Stimulated activated CD4-positive, alpha-beta T cell treated with anti-CD3 and anti-CD28 coated beads, Interleukin-2, amount 100 ng/mL, for 4 hours (primary cell): Measurements from ENCODE around the gene PID1.

Experiments
- DNase-seq: peaks from one replicate; pipeline ENCODE4 v3.0.0-alpha.2; 2020; ENCODE audit warnings: low read depth

The PID1 gene

DNA sequence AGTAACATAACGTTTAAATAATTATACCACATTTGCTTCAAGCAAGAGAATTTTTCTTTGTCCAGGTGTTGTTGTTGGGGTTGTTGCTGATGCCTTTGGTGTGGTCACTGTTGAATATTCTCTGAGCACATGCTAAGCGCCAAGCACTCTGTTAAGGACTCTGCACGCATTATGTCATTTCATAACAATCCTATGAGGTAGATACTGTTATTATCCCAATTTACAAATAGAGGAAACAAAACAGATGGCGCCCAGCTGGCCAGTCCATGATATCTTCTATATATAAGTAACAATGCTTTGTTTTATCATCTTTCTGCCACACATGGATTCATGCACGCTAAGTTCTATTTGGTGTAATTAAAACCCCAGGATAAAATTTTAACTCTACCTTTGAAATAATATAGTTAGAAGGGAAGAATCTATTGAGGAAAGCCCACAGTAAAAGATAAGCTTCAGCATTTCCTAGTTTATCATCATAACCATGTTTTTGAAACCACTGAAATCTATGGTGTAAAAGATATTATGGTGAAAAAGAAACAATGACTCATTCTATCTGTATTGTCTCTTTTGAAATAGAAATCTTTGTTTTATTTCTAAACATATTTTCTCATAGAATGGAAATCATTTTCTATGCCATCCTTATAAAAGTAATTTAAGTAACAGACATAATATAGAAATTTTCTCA lies 199.7 kb downstream of the PID1 start:
- no peak for DNase-seq

GRCh38 chr2:229066121-229066715 lies 204.9 kb downstream of the PID1 start:
- DNase-seq, result no peak

DNA sequence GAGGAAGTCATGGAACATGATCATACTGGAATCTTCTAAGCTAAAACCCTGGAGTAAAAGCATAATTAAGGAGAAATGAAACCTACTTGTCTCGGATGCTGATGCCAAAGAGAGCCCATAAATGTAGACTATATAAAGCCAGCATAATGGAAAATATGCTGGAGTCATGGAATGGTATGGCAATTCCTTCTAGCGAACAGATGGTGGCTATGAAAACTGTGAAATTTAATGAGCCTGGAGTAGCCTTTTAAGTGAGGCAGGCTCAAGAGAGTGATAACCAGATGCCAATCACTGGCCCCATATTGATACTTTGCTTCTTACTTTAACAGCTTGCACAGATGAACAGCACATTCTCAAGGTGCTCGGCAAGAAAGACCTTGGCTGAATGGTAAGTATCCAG lies 206.3 kb downstream of the PID1 start:
- DNase-seq, result no peak

DNA sequence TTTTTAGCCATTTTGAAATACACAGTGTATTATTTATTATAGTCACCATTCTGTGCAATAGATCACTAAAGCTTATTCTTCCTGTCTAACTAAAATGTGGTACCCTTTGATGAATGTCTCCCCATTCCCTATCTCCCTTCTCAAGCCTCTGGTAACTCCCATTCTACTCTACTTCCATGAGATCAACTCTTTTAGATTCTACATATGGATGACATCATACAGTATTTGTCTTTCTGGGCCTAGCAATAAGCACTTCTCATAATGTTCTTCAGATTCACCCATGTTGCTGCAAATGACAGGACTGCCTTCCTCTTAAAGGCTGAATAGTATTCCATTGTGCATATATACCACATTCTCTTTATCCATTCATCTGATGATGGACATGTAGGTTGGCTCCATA lies 210.9 kb downstream of the PID1 start:
- DNase-seq, result no peak

DNA sequence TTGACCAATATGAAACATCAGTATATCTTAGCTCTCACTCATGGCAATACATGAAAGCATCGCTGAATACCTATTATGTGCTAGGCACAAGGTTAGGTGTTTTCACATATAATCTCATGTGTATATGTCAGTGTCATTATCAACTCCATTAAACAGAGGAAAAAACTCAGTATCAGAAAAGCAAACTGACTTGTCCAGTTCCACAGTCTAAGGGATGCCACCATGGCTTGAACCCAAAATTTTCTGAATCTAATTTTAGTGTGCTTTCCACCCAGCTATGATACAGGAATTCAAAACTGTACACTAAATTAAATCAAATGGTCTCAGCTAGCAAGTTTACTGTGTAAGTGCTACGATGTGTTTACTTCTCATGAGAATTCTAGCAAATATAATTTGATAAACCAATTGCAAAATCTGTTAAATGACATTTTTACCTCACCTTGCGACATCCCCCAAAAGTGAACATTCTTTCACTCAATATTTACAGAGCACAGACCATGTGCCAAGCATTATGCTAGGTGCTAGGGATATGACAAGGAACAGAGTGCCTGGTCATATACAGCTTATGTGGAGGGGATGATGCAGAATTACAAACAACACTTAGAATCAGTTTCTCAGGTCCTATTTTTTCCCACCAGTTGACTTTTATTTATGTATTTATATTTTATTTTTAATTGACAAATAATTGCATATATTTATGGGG lies 211.6 kb downstream of the PID1 start:
- no peak for DNase-seq

GRCh38 chr2:229057976-229058553 lies 213.0 kb downstream of the PID1 start:
- DNase-seq, result no peak

DNA sequence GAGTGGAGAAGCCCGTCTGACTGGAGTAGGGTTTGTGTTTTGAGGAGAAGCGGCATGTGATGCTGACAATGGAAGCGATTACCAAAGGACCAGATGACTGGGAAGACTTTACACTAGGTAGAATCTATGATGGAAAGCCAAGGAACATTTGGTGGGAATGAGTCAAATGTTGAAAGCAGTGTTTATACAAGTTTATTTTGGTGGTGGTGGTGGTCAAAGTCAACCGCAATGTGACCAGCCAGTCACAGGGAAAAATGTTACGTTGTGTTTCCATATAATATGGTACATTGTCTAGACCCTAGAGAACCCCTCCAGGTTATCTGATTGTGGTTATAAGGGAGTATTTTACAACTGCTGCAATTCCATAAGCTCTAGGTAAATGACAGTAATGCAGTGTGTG lies 216.8 kb downstream of the PID1 start:
- no peak for DNase-seq

DNA sequence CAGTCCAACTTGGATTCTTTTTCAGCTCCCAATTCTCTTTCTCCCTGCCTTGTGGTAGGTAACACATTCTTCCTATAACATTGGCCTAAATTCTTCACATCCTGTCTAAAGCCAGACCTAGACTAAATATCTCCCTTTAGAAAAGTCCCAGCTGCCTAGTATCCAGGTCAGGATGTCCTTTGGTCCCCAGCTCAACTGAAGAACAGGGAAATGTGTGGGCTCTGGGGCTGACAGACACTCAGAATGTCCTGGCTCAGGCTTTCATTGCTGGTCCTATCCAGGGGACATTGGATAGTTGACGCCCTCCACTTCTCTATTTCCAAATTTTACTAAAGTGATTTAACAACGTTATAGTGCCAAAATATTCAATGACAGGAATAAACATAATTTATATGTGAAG lies 219.3 kb downstream of the PID1 start:
- no peak for DNase-seq

DNA sequence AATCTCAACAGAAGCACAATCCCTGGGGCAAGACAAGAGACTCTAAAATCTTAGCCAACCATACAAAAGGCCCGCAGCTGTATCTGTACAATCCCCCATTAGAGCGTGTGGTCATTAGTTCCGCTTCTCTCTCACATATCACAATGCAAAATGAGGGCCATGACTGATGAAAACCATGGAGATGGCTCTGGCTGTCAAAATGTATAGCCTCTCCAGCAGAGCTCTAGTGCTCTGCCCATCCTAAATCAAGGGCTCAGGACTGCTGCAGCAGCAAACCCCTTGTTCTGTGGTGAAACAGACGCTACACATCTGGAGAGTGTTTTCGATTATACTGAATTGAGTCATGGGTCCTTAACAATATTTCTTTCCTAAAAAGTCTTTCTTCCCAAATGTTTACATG lies 221.0 kb downstream of the PID1 start:
- no peak for DNase-seq

DNA sequence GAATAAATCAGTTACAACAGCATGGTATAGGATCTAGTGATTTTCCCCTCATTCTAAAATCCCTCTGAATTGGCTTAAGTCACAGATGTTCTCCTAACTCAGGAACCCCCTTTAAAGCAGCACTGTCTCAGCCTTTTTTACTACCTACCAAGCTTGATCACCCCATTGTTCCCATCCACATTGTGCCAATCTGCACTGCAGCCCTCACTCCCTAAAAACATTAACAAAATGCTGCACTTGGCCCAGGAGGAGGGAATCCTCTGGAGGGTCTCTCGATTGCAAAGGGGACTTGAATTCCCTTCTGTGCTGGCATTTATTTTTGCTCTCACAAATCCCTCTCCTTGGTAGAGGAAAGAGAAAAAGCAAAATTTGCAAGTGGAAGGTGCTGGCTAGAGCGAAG lies 223.0 kb downstream of the PID1 start:
- DNase-seq, result no peak

DNA sequence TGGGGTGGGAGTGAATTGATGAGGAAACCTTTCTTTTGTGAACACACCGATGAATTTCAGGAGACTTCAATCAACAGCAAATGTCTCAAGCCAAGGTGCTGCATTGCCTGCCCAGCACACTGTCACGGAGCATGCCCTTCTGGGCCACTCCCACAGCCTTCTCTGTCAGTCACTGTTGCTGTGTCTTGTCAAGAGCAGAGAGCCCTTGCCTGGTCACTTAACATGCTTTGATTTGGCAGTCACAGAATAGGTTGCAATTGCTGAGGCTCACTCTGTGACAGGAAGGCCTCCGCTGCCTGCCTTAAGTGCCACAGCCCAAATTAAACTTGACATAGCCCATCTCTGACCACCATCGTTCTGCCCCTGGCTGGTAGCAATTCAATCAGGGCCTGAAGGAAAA lies 225.4 kb downstream of the PID1 start:
- DNase-seq, result no peak

- DNase-seq, result no peak
These were observed 226.5 kb downstream of the PID1 start for GRCh38 chr2:229044581-229044980.

- DNase-seq, result no peak
These were observed 227.4 kb downstream of the PID1 start for GRCh38 chr2:229043681-229044080.

DNA sequence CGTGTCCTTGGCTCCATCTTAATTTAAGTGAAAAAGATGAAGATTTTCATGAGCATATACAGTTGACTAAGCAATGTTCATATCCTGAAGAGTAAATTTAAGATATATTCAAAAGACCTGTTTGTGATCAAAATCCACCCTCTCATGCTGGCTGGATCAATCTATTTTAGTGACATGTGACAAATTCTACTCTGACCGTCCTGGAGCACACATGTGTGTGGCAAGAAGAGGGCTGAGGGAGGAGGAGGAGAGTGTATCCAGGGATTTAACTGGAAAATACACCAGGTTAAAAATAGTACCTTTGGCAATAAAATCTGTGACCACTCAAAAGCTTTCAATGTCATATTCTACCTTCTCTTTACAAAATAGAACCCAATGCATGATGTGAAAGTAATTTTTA lies 228.7 kb downstream of the PID1 start:
- no peak for DNase-seq

DNA sequence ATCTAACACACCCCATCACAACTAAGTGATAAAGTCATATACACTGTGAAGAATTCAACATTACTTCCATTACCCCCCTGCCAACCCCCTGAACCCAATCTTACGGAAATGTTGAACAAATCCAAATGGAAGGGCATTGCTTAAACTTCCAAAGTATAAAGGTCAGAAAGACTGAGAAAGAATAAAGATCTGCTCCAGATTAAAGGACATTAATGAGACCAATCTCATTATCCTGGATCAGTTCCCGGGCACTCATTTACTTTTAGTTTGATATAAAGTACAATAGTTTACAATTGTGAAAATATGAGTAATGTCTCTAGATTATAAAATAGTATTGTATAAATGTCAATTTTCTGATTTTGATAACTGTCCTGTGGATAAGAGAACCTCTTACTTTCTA lies 229.4 kb downstream of the PID1 start:
- DNase-seq, result no peak

DNA sequence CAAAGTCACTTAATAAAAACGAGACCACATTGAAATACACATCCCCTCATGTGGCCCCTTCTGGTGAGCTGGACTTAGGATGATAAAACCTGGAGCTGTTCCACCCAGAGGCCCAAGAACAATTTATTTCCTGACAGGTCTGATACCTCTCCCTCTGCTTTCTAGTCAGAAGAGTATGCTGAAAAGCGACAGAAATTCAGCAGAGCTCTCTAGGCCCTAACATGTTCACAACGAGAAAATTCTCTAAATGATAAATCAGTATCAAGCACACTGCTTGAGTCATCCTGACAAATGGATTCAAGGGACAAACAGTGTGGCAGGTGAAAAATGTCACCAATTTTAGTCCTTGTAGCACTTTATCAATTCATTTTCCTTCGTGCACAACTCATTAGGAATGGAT lies 233.5 kb downstream of the PID1 start:
- DNase-seq, result no peak

DNA sequence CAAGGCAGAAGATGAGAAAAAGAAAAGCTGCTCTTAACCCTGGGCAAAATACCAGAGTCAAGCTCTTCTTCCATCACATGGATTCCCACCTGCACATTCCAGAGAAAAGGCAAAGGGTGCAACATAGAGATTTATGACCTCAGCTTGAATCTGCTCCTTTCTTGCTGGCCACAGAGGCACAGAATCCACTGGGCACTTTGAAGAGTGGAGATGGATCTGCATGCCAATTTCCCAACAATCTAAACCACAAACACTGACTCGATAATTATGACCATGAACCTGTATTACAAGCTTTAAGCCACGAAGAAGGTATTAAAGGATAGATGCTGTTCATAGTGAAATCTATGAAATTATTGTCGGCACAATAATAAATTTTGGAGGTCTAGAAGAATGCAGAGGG lies 237.3 kb downstream of the PID1 start:
- no peak for DNase-seq

GRCh38 chr2:229032608-229033234 lies 238.4 kb downstream of the PID1 start:
- no peak for DNase-seq

- no peak for DNase-seq
These were observed 243.6 kb downstream of the PID1 start for GRCh38 chr2:229027353-229028105.

- no peak for DNase-seq
These were observed 245.4 kb downstream of the PID1 start for GRCh38 chr2:229025653-229026052.

DNA sequence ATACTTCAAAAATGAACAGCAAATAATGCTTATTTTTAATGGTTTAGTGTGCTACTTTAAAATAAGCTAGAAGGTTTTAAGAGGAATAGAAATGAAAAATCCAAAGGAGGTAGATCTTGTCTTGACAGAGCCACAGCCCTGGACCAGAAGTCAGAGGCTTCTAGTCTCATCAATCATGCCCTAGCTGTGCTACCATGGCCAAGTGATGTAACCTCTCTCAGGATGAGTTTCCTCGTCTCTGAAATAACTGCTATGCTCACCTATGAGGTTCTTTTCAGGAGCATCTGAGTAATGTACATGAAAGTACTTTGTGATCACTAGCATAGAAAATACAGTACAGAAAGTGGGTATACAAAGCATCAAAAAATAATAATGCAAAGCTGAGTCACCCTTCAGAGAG lies 248.4 kb downstream of the PID1 start:
- no peak for DNase-seq

- no peak for DNase-seq
These were observed 249.0 kb downstream of the PID1 start for GRCh38 chr2:229022071-229022470.
